Measurements from ENCODE around the gene SUCLG1.

The SUCLG1 gene

GRCh38 chr2:84461310-84461709 is 2.2 kb upstream of the SUCLG1 start:
- DNase-seq (ENCODE audit: low read depth), result no peak

GRCh38 chr2:84460670-84461069 is 1.6 kb upstream of the SUCLG1 start:
- DNase-seq (ENCODE audit: low read depth), result no peak

DNA sequence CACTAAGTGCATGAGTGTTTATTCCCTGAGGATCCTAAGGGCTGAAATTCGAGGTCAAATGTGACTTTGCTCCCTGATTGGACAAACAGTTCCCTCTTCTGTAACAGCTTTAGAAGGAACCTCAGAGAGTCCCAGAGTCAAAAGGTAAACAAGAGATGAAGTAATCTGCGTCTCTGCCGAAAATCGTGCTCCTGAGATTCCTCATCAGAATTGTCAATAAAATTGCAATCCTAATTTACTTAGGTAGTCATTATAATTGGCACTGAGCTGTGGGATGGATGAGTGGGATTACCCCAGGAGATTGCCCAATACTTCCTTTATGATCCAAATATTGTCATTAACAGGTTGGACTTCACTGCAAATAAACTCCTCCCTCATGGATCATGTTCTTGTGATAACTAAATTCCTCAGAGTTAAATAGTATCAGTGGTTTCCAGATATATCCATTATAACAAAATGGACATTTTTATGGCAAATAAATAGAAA is 907 bp upstream of the SUCLG1 start:
- DNase-seq (ENCODE audit: low read depth), result no peak

DNA sequence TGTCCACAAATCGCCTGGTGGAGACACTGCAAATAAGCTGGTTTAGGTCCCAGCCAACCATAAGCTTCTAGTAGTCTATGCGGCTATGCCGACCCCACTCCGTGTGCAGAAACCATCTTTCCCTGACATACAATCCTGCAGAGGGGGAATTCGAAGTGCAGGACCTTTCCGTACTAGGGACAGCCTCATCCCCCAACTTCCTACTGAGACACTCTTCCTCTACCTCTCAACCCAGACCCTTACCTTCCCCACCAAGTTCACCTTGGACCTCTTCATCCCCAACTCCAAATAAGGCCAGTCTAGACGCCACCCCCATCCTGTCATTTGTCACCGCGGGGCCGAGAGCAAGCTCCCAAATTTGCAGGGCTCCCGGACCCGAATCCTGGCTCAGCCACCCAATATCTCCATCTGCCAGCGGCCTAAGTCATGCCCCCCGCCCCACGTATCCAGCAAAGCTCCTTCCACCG is 496 bp downstream of the SUCLG1 start:
- no peak for DNase-seq (ENCODE audit: low read depth)

GRCh38 chr2:84457686-84458085 is 1.4 kb downstream of the SUCLG1 start:
- no peak for DNase-seq (ENCODE audit: low read depth)

DNA sequence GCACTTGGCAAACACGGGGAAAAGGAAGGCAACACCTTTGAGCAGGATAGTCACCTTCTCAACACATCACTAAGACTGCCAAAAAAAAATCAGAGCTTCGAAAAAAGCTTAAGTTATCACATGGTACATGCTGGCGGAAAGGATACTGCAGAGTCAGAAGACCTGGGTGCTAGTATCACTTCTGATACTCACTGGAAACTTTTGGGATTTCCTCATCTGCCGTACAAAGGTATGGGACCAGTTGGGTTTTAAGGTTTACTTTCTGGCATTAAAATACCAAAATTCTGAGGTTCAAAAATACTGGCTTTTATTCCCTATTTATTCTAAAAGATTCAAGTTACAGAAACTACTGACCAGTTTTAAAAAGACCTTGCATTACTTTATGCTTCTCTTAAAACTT is 2.9 kb downstream of the SUCLG1 start:
- DNase-seq (ENCODE audit: low read depth), result no peak

DNA sequence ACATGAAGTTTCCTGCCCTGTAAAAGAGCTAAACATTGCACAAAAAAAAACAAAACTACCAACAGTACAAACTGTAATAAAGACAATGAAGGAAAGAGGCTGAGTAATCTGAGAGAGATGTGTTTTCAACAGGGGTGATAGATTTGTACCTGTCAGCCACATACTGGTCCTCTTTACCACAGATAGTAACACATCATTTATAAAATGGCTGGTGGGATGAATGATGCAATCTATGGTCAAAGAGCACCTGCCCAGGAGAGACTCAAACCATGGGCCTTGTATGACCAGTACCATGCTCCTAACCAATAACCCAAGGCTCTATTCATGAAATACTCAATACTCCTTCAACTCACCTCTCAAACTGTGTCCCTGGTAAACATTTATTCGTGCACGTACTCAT is 4.5 kb downstream of the SUCLG1 start:
- DNase-seq (ENCODE audit: low read depth), result no peak

DNA sequence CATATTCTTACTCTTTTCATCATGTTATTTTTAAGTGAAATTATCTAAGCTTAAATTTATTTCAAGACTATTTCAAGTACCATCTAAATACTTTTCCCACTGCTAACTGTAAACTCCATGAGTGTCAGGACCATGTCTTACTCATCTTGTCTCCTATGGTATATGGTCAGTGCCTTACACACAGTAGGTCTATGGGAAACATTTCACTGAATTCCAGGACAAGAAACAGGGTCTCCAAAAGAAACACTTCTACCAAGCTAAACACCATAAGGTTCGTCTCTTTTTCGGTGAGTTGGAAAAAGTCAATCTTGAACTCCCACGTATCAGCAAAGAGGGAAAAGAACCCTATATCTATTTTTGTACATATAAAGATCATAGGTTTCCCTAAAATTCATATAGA is 6.5 kb downstream of the SUCLG1 start:
- DNase-seq (ENCODE audit: low read depth), result no peak

- no peak for DNase-seq (ENCODE audit: low read depth)
Measured at GRCh38 chr2:84451579-84451978, 7.5 kb downstream of the SUCLG1 start.

- DNase-seq (ENCODE audit: low read depth), result no peak
Measured at GRCh38 chr2:84450288-84451227, 8.5 kb downstream of the SUCLG1 start.

DNA sequence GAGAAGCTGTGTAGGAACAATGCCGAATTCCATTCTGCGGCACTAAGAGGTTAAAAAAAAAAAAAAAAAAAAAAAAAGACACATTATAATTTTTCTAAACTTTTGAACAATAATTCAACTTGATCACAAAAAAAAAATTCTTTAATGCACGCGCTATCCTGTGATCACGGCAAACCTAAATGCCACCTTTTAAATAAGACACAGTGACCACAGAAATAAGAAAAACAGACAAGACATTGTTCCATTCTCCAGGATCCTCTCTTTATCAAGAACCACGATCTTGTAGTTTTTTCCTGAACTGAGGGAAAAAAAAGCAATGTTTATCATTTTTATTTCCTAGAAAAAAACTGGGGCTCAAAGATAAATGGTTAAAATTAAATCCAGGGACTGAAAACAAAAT is 9.4 kb downstream of the SUCLG1 start:
- no peak for DNase-seq (ENCODE audit: low read depth)

- DNase-seq (ENCODE audit: low read depth), result no peak
Measured at GRCh38 chr2:84449055-84449454, 10.0 kb downstream of the SUCLG1 start.

DNA sequence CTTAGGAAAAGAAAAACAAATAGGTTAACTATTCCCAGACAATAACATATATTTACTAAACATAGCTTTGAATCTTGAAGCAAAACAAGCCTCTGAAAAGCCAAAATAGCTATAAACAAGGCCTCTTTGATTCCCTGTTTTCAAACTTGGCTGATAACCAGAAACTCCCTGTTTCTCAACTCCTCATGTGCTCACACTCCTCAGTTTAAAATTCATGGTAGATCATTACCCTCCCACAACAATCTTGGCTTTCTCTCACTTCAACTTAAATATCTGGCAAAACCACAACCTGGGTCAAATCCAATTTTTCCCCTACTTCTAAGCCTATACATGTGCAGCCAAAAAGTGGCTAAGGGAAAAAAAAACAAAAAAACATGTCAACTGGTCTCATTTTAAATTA is 15.6 kb downstream of the SUCLG1 start:
- DNase-seq (ENCODE audit: low read depth), result no peak

- no peak for DNase-seq (ENCODE audit: low read depth)
Measured at GRCh38 chr2:84442888-84443287, 16.2 kb downstream of the SUCLG1 start.

GRCh38 chr2:84441505-84441904 is 17.6 kb downstream of the SUCLG1 start:
- DNase-seq (ENCODE audit: low read depth), result no peak

DNA sequence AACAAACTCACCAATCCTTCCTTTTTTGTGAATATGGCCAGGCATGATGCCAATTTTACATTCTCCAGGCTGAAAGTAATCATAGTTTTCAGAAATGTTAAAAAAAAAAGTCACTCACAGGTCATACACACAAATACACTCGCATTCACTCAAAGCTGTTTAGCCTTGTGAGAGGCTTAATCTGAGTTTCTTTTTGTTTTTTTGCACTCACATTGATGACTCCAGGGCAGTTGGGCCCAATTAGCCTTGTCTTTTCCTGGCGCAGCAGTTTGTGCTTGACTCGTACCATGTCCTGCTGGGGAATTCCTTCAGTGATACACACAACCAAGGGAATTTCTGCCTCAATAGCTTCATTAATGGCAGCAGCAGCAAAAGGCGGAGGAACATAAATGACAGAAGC is 18.0 kb downstream of the SUCLG1 start:
- no peak for DNase-seq (ENCODE audit: low read depth)

DNA sequence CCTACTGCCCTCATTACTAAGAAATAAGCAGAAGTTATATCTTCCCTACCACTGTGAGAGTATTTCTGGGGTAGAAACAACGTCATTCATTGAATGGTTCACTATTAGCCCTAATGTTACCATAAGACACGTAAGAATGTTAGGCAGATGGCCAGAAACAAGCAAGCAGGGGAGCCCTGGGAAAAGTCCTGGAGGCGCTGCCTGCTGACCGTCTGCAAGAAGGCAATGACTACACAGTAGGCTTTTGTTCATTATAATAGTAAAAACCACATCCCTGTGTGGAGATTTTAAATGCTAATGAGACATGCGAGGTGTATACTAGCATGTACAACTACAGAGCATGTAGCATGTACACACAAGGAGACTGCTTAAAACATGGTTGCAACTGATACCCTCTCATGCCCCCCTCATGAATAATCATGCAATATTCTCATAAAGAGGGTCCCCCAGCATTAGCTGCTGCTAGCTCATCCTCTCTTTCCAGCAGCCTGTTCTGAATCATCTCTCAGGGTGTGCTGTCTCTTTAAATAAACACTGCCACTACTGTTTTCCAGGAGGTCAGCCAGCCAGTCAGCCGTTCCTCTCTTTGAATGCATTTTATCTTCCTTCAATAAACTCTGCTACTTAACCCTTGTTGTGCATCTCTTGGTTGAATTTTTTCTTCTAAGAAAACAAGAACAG is 23.6 kb downstream of the SUCLG1 start:
- no peak for DNase-seq (ENCODE audit: low read depth)

DNA sequence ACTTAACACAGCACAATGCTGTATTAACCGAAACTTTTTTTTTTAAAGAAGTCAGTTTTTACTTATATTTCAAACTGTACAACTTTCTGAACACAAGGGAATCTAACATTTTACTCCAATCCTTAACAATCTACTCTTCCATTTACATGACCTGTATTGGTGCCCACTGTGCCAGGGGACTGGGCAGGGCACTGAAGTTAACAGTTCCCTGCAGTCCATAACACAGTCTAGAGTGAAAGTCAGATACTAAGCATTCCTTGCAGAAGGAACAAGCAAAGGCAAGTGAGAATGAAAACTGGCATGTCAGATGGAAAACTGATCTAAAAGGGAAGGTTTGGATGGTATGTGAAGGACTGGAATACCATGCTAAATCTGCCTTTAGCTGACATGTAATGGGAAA is 29.8 kb downstream of the SUCLG1 start:
- DNase-seq (ENCODE audit: low read depth), result no peak

DNA sequence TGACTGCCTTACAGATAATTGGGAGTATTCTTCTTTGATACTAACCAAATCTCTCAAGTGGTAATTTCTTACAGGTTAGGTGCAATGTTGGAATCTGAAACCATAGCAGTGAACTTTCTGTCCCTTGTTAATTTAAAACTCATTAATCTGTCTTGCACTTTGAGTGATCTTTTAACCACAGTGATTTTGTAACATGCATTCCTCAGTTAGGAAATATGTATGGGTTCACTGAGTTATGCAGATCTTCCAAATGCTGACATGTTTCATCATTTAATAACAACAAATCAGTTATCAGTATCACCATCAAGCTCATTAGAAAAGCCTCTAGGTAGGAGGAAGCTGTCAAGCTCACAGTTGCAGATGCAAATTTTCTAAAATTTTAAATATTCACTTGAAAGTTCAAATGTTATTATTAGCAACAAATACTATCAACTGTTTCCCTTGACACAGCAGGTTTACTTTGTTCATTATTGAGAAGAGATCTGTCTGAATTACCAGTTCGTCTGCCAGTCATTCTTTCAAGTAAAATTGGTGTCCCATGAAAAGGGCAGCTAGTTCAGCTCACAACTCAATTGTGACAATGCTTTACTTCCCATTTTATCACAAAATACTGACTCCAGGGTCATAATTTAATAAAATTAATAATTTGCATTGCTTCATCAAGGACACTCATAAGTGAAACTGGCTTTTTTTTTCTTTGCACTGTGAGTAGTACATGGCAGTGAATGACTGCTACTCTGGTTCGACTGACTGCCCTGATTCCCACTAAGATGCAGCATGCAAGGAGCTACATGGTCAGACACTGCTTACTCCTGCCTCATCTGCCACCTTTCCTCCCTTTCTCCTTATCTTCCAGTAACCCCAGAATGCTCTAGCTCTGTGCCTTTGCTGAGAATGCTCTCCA is 31.6 kb downstream of the SUCLG1 start:
- no peak for DNase-seq (ENCODE audit: low read depth)

DNA sequence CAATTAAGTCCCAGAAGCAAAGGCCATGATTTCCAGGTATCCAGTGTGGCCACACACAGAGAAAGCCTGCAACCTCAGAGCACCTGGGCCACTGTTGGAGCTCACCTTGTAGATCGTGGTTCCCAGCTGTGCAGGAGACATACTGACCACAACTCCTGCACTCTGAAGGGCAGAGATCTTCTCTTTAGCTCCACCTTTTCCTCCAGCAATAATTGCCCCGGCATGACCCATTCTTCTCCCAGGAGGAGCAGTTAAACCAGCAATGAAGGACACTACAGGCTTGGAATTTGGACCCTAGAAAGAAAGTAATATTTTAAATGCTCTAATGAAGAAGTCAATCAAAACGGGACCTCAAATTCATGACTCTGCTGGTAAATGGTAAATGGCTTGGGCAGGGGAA is 33.8 kb downstream of the SUCLG1 start:
- DNase-seq (ENCODE audit: low read depth), result no peak

- no peak for DNase-seq (ENCODE audit: low read depth)
Measured at GRCh38 chr2:84424152-84424551, 34.9 kb downstream of the SUCLG1 start.

- DNase-seq (ENCODE audit: low read depth), result no peak
Measured at GRCh38 chr2:84421791-84422190, 37.3 kb downstream of the SUCLG1 start.
